Epithelial cell of esophagus (primary cell): ENCODE measurements around the gene PTH1R.

Source experiments
- DNase-seq: peaks from one replicate; pipeline ENCODE4 v3.0.0; 2010; ENCODE audit warnings: low read depth
- H3K4me3 ChIP-seq: 2 replicates; pipeline ENCODE4 v1.5.1; 2011; ENCODE audit warnings: mild to moderate bottlenecking, low read length, control low read depth
- TF ChIP-seq, protein P1 (sequence below): IDR thresholded peaks from 2 replicates; pipeline ENCODE4 v1.5.1; 2011; ENCODE audit warnings: low read depth, mild to moderate bottlenecking, low read length, control low read depth, inconsistent platforms; ENCODE audit not compliant: insufficient read depth; ENCODE audit errors: missing control alignments

The PTH1R gene

DNA sequence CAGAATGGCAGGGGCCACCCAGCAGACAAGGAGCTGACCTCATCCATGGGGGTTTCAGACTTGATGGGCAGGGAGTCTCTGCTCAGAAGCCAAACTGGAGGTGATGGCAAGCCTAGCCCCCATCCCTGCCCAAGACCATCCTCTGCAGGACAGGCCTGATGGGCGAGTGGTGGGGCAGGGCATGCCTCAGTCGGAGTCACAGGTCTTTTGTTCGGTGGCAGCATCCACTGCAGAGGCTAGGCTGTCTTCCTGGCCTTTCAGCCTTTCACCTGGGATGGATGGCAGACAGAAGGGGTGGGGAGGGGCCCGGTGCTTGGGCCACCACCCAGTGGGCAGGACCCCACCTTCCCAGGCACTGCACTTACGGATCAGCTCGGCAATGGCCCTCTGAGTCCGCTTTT, 44.4 kb downstream of the PTH1R start:
- no peak overlapping the region for H3K4me3 ChIP-seq
- no peak for DNase-seq
- TF ChIP-seq, protein P1, sequence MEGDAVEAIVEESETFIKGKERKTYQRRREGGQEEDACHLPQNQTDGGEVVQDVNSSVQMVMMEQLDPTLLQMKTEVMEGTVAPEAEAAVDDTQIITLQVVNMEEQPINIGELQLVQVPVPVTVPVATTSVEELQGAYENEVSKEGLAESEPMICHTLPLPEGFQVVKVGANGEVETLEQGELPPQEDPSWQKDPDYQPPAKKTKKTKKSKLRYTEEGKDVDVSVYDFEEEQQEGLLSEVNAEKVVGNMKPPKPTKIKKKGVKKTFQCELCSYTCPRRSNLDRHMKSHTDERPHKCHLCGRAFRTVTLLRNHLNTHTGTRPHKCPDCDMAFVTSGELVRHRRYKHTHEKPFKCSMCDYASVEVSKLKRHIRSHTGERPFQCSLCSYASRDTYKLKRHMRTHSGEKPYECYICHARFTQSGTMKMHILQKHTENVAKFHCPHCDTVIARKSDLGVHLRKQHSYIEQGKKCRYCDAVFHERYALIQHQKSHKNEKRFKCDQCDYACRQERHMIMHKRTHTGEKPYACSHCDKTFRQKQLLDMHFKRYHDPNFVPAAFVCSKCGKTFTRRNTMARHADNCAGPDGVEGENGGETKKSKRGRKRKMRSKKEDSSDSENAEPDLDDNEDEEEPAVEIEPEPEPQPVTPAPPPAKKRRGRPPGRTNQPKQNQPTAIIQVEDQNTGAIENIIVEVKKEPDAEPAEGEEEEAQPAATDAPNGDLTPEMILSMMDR = no peak

DNA sequence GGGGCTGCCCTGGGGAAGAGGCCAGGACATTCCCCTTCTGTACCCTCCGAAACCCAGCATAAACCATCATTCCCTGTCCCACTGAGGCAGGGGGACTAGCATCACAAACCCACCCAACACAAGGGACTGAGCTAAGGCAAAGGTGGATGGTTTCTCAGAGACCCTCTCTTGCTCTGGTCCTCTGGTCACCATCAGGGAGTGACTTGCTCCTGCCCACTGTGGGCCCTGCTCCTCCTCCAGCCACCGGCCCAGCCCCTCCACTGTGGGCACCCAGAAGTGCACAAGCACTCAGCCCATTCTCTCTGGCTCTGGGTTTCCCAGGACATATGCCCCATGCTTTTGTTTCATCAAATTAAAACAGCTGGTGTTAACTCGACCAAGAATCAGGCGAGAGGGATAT, 44.9 kb downstream of the PTH1R start:
- no peak overlapping the region for H3K4me3 ChIP-seq
- no peak for DNase-seq
- TF ChIP-seq, protein P1 = no peak

DNA sequence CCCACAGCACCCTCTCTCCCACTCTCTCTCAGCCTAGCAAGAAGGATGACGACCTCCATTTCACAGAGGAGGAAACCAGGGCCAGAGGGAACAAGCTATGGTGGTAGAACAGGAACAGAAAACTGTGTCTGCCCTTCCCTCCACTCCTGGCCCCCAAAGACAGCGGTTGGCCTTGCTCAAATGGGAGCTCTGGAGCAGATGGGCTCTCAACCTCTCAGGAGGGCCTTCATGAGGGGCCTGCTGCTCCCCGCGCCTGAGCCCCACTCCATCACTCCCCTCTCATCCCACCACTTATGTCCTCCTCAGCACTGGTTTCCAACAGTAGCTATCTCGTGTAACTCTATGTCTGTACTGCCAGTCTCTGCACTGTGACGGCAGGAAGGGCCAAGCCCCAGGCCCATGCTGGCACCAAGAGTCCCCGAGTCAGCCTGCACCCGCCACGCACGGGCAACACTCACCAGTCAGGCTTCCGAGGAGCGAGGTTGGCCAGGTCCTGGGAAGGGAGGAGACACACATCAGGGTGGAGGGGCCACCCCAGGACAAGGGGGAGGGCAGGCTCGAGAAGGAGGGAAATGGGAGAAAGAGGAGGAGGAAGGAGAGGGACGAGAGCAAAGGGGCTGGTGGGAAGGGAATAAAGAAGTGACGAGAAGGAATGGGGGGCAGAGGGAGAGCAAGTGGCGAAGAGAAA, 45.5 kb downstream of the PTH1R start:
- TF ChIP-seq, protein P1 = no peak
- DNase-seq = no peak
- H3K4me3 ChIP-seq = no peak overlapping the region

DNA sequence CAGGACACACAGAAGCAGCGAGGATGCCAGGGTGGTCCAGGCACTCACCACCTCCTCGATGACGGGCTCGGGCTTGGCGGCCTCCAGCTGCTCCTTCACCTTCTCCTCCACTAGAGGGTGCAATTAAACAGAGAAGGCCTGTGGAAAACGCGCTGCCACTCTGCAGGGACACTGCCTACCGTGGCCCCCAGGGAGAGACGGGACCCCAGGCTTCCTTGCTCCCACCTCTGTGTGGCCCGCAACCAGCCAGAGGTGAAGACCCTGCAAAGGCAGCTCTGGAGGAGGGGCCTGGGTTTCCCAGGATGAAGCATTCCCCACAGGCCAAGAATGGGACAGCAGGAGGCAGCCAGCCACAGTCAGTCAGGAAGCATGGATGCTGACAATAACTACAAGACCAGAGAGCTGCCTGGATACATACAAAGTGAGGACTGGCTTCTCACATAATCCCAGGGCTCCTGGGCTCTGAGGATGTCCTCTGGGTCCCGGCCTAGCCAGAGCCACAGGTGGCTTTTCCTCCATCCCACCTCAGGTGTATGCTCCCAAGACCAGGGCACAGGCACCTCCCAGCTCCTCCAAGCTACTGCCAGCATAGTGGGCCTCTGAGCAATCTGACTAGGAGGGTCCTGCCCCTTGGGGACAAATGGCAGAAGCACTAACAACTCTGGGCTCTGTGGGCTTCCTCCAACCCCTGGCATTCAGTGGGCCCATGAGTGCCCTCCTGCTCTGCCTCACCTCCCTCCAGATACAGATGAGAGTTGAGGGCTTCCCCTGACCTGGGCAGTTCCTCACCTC, 46.2 kb downstream of the PTH1R start:
- TF ChIP-seq, protein P1 = peak; percentile 74
- DNase-seq = peak; percentile 44

DNA sequence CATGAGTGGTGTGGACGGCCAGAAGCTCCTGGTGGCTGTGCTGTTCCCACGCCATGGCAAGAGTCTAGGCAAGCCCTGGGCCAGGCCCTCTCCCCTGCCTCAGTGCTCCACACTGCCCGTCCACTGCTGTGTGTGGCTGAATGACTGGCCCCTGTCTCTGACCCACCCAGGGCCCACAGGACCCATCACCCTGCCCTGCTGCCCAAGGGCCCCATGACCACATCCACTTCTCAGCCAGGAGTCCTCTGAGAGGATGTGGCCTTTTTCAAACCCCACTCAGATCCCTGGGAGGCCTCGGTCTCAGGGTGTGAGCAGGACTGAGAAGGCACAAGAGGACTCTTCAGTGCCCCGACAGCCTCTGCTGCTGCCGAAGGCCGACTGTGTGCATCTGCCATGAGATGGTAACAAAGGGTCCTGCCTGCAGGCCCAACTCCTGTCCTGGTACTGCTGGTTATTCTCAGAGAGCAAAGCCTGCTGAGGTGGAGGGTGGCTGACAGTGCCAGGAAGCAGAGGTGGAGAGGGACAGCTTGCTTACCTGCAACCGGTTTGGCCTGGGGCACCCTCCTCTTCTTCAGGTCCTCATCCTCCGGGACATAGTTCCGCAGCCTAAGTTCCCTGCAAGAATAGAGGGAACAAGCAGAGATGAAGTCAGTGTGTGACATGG, 47.5 kb downstream of the PTH1R start:
- TF ChIP-seq, protein P1 = no peak
- no peak overlapping the region for H3K4me3 ChIP-seq
- DNase-seq = no peak

More for the DNA sequence above, 46.2 kb downstream of the PTH1R start:
- no peak overlapping the region for H3K4me3 ChIP-seq

DNA sequence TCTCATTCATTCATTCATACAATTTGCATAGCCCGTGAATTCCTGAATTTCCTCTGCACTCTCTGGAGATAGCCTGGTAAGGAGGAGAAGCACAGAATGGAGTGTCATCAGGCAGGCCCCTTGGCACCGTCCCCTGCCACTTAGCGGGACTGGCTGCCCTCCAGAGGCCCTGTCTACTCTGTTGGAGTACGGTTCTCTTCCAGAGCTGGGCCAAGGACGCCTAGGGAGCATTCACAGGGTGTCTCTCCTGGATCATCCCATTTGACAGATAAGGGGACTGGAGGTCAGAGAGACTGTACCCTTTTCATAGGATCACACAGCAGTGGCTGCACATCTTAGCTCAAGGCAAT, 48.0 kb downstream of the PTH1R start:
- no peak for DNase-seq
- no peak overlapping the region for H3K4me3 ChIP-seq
- TF ChIP-seq, protein P1 = no peak

DNA sequence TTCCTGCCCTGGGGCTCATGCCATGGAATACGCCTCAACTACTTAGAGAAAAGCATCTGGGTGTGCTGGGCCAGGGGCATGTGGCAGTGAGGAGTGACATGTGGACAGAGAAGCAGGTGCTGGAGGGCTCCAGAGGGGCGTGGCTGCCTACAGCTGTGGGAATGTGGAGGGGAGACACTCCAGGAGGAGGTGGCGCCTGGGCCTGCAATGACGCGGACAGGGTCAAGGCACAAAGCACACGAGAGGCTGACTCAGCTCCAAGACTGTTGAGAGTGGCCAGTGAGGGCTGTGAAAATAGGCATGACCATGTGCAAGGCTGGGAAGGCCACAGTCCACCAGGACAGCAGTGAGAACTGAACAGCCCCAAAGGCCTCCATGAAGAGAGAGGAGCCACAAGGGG, 48.5 kb downstream of the PTH1R start:
- H3K4me3 ChIP-seq = no peak overlapping the region
- TF ChIP-seq, protein P1 = no peak
- no peak for DNase-seq
